Omental fat pad (tissue), 4 donors: ENCODE results near the gene GNB3. TPM values are rescaled to one million over a fixed set of nuclear protein-coding genes. Genes with fewer than 3 reads are reported as not detected.

Experiments
- ATAC-seq: fragments of 150-250 bp; one replicate; pipeline ENCODE4 v1.9.1; 2016; ENCODE audit warnings: mild to moderate bottlenecking, moderate library complexity; ENCODE audit not compliant: low FRiP score
- DNase-seq: peaks from one replicate; pipeline ENCODE4 v3.0.0-alpha.2; 2019; ENCODE audit warnings: low spot score
- total RNA-seq, 4 donors: library from RNA; depleted of rRNA; stranded (reverse); fragments of >200 nt; gene quantifications; one replicate each; pipeline ENCODE4 v1.1.0, GENCODE V29; 2016
- TF ChIP-seq, protein P1 (sequence below), 3 donors: fragments of 450-650 bp; IDR thresholded peaks; one replicate each; pipeline ENCODE4 v1.5.1; 2016 to 2017; ENCODE audit warnings: antibody characterized with exemption in 3 of 3, mild to moderate bottlenecking in 3 of 3, moderate library complexity in 2 of 3

GNB3 gene
- total RNA-seq, 4 donors from 2014 or later, result 0.25 to 2.0 (median 0.48) TPM; not detected in 1

DNA sequence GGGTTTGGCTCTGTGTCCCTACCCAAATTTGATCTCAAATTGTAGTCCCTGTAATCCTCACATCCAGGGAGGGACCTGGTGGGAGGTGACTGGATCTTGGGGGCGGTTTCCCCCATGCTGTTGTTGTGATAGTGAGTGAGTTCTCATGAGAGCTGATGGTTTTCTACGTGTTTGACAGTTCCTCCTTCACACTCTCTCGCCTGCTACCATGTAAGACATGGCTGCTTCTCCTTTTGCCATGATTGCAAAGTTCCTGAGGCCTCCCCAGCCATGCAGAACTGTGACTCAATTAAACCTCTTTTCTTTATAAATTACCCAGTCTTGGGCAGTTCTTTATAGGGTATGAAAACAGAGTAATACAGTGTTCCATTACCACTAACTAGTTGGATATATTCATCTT, 53.6 kb downstream of the GNB3 start:
- TF ChIP-seq, protein P1, sequence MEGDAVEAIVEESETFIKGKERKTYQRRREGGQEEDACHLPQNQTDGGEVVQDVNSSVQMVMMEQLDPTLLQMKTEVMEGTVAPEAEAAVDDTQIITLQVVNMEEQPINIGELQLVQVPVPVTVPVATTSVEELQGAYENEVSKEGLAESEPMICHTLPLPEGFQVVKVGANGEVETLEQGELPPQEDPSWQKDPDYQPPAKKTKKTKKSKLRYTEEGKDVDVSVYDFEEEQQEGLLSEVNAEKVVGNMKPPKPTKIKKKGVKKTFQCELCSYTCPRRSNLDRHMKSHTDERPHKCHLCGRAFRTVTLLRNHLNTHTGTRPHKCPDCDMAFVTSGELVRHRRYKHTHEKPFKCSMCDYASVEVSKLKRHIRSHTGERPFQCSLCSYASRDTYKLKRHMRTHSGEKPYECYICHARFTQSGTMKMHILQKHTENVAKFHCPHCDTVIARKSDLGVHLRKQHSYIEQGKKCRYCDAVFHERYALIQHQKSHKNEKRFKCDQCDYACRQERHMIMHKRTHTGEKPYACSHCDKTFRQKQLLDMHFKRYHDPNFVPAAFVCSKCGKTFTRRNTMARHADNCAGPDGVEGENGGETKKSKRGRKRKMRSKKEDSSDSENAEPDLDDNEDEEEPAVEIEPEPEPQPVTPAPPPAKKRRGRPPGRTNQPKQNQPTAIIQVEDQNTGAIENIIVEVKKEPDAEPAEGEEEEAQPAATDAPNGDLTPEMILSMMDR (IDR thresholded peaks at IDR 0.05), result no peak
- DNase-seq, result no peak
- ATAC-seq, result no peak

Other genes with a start within 250 kb of the GNB3 start
- gene CHD4, start 233.5 kb upstream of the GNB3 start, total RNA-seq, result 100 to 1,000 TPM; 171 to 213 (median 194) TPM
- gene LPAR5, start 205.0 kb upstream of the GNB3 start, total RNA-seq, result 1 to 10 TPM; 2.2 to 6.3 (median 2.4) TPM
- 1 to 10 TPM; 1.9 to 3.8 (median 3.2) TPM for gene ACRBP, start 193.5 kb upstream of the GNB3 start, total RNA-seq
- 10 to 100 TPM in 3 of 4 donors, 1 to 10 TPM in 1; 9.7 to 48.7 (median 24.8) TPM for gene ING4, start 177.8 kb upstream of the GNB3 start, total RNA-seq
- gene ZNF384, start 151.6 kb upstream of the GNB3 start, total RNA-seq, result 10 to 100 TPM; 28.1 to 36.7 (median 34.6) TPM
- gene PIANP, start 140.1 kb upstream of the GNB3 start, total RNA-seq, result not detected
- gene COPS7A, start 116.9 kb upstream of the GNB3 start, total RNA-seq, result 10 to 100 TPM; 51.2 to 64.0 (median 62.7) TPM
- gene MLF2, start 87.8 kb upstream of the GNB3 start, total RNA-seq, result 100 to 1,000 TPM; 127 to 150 (median 129) TPM
- gene PTMS, start 74.6 kb upstream of the GNB3 start, total RNA-seq, result 100 to 1,000 TPM in 2 of 4 donors, 10 to 100 TPM in 2; 77.6 to 143 (median 113) TPM
- 1 to 10 TPM in 2 of 4 donors, under 1 TPM in 2; 0.44 to 2.2 (median 0.92) TPM for gene LAG3, start 68.4 kb upstream of the GNB3 start, total RNA-seq
- 10 to 100 TPM; 19.7 to 26.5 (median 21.8) TPM for gene CD4, start 51.4 kb upstream of the GNB3 start, total RNA-seq
- gene GPR162, start 19.1 kb upstream of the GNB3 start, total RNA-seq, result 1 to 10 TPM; 2.8 to 6.7 (median 2.9) TPM
- gene P3H3, start 12.5 kb upstream of the GNB3 start, total RNA-seq, result 10 to 100 TPM in 2 of 4 donors, 1 to 10 TPM in 2; 5.4 to 13.6 (median 10.0) TPM
- gene CDCA3, start 10.4 kb downstream of the GNB3 start, total RNA-seq, result 1 to 10 TPM in 2 of 4 donors, under 1 TPM in 2; 0.47 to 1.6 (median 1.1) TPM
- gene USP5, start 11.2 kb downstream of the GNB3 start, total RNA-seq, result 10 to 100 TPM; 33.4 to 39.4 (median 36.7) TPM
- 100 to 1,000 TPM; 254 to 446 (median 375) TPM for gene TPI1, start 26.6 kb downstream of the GNB3 start, total RNA-seq
- 1 to 10 TPM; 4.1 to 6.5 (median 5.7) TPM for gene SPSB2, start 32.4 kb downstream of the GNB3 start, total RNA-seq
- 10 to 100 TPM in 1 of 4 donors, 1 to 10 TPM in 3; 6.2 to 12.1 (median 7.4) TPM for gene LRRC23, start 63.9 kb downstream of the GNB3 start, total RNA-seq
- 10 to 100 TPM in 1 of 4 donors, 1 to 10 TPM in 3; 3.5 to 14.3 (median 5.2) TPM for gene ENO2, start 73.7 kb downstream of the GNB3 start, total RNA-seq
- gene ATN1, start 87.0 kb downstream of the GNB3 start, total RNA-seq, result 10 to 100 TPM; 46.2 to 93.5 (median 59.4) TPM
- gene RNU7-1, start 102.9 kb downstream of the GNB3 start, total RNA-seq, result not detected
- gene C12orf57, start 103.1 kb downstream of the GNB3 start, total RNA-seq, result 100 to 1,000 TPM; 280 to 555 (median 413) TPM
- gene PTPN6, start 110.4 kb downstream of the GNB3 start, total RNA-seq, result 10 to 100 TPM; 19.8 to 42.3 (median 35.9) TPM
- gene PHB2, start 129.7 kb downstream of the GNB3 start, total RNA-seq, result 100 to 1,000 TPM; 173 to 218 (median 189) TPM
- 10 to 100 TPM; 28.8 to 47.1 (median 30.8) TPM for gene EMG1, start 130.0 kb downstream of the GNB3 start, total RNA-seq
- 10 to 100 TPM; 41.7 to 58.2 (median 47.9) TPM for gene LPCAT3, start 177.6 kb downstream of the GNB3 start, total RNA-seq
- gene C1S, start 219.8 kb downstream of the GNB3 start, total RNA-seq, result 100 to 1,000 TPM; 490 to 872 (median 705) TPM